Calu3 (cell line): ENCODE measurements around the gene RPRD1A. TPM values are rescaled to one million over a fixed set of nuclear protein-coding genes. Genes with fewer than 3 reads are reported as not detected.

Experiments used
- BruUV-seq: library from RNA; stranded (reverse); fragments of 400-500 nt; replicated peaks from 2 replicates; lab custom pipeline; 2021; lab: Mats Ljungman, UMichigan
- CTCF ChIA-PET: fragments of 300-600 bp; sonication (Branson Sonifier 250); formaldehyde crosslinking; loops from one replicate; lab custom pipeline; 2022; ENCODE audit warnings: antibody characterized with exemption; lab: Charles Lee
- DNase-seq: peaks from one replicate; pipeline ENCODE4 v3.0.0; 2022
- H3K27ac Mint-ChIP-seq: one replicate; pipeline ENCODE4 v1.8.0; 2022; ENCODE audit warnings: mixed read lengths; ENCODE audit not compliant: unreplicated experiment
- H3K27me3 Mint-ChIP-seq: one replicate; pipeline ENCODE4 v1.8.0; 2022; ENCODE audit warnings: mixed read lengths; ENCODE audit not compliant: unreplicated experiment
- H3K36me3 Mint-ChIP-seq: one replicate; pipeline ENCODE4 v1.8.0; 2022; ENCODE audit warnings: mild to moderate bottlenecking, moderate library complexity, mixed read lengths; ENCODE audit not compliant: insufficient read depth, unreplicated experiment
- H3K4me1 Mint-ChIP-seq: one replicate; pipeline ENCODE4 v1.8.0; 2022; ENCODE audit warnings: mild to moderate bottlenecking, low read depth, mixed read lengths; ENCODE audit not compliant: unreplicated experiment
- H3K4me3 Mint-ChIP-seq: one replicate; pipeline ENCODE4 v1.8.0; 2022; ENCODE audit warnings: mild to moderate bottlenecking, low read depth, moderate library complexity, mixed read lengths; ENCODE audit not compliant: unreplicated experiment
- H3K9me3 Mint-ChIP-seq: one replicate; pipeline ENCODE4 v1.8.0; 2022; ENCODE audit warnings: low read depth, mixed read lengths; ENCODE audit not compliant: unreplicated experiment
- CTCF ChIP-seq: fragments of 200-600 bp; IDR thresholded peaks from one replicate; pipeline ENCODE4 v1.8.0; 2022; ENCODE audit warnings: antibody characterized with exemption; ENCODE audit not compliant: unreplicated experiment
- intact Hi-C: fragments of 100-400 bp; cut with micrococcal nuclease; formaldehyde crosslinking; loops from one replicate; pipeline ENCODE4 v1.10.0; 2022; ENCODE audit not compliant: unreplicated experiment
- total RNA-seq: library from RNA; stranded (reverse); gene quantifications from 2 replicates; pipeline ENCODE4 v1.2.3, GENCODE V29; 2022

Gene RPRD1A
- total RNA-seq, 1 experiment from 2014 or later: 68.8 TPM

GRCh38 chr18:36047521-36047920, 19.8 kb downstream of the RPRD1A start:
- peaks cover 3% of the 10 kb centered on the region for H3K9me3 Mint-ChIP-seq
- H3K27me3 Mint-ChIP-seq: no peaks in the 10 kb centered on the region
- no peaks in the 10 kb centered on the region for H3K36me3 Mint-ChIP-seq
- no TSS peak for BruUV-seq
- H3K27ac Mint-ChIP-seq: no peak overlapping the region
- DNase-seq: no peak
- CTCF ChIA-PET: no interaction called here
- intact Hi-C loops: no loop called here
- H3K4me1 Mint-ChIP-seq: peaks cover 14% of the 10 kb centered on the region
- H3K4me3 Mint-ChIP-seq: no peak overlapping the region
- no peak for TF ChIP-seq CTCF

- Mint-ChIP-seq H3K27me3 (no peaks in the 10 kb centered on the region), H3K9me3 (peaks cover 3% of the 10 kb centered on the region), H3K4me1 (peaks cover 14% of the 10 kb centered on the region), H3K36me3 (no peaks in the 10 kb centered on the region), H3K27ac (no peak overlapping the region), H3K4me3 (no peak overlapping the region)
- TF ChIP-seq CTCF: no peak
- DNase-seq: no peak
- BruUV-seq: no TSS peak
- CTCF ChIA-PET: no interaction called here
- intact Hi-C loops: no loop called here
Measured at GRCh38 chr18:36046898-36047297, 20.5 kb downstream of the RPRD1A start.

GRCh38 chr18:36045241-36045991, 21.9 kb downstream of the RPRD1A start:
- no TSS peak for BruUV-seq
- Mint-ChIP-seq H3K4me3 (no peak overlapping the region), H3K4me1 (peaks cover 14% of the 10 kb centered on the region), H3K27ac (no peak overlapping the region), H3K36me3 (no peaks in the 10 kb centered on the region), H3K27me3 (no peaks in the 10 kb centered on the region), H3K9me3 (no peaks in the 10 kb centered on the region)
- DNase-seq: no peak
- CTCF ChIA-PET: no interaction called here
- intact Hi-C loops: no loop called here
- TF ChIP-seq CTCF: no peak

- peaks cover 2% of the 10 kb centered on the region for H3K9me3 Mint-ChIP-seq
- no peaks in the 10 kb centered on the region for H3K36me3 Mint-ChIP-seq
- intact Hi-C loops: no loop called here
- H3K27me3 Mint-ChIP-seq: no peaks in the 10 kb centered on the region
- CTCF ChIA-PET: no interaction called here
- peaks cover 14% of the 10 kb centered on the region for H3K4me1 Mint-ChIP-seq
- no peak for TF ChIP-seq CTCF
- H3K4me3 Mint-ChIP-seq: no peak overlapping the region
- no peak for DNase-seq
- no peak overlapping the region for H3K27ac Mint-ChIP-seq
- no TSS peak for BruUV-seq
Measured at GRCh38 chr18:36043153-36043552, 24.2 kb downstream of the RPRD1A start.
